HepG2 (cell line): ENCODE data around the gene PCDHGA1.
"Not testable (repeated sequence)": the region's sequence is repeated elsewhere in the genome, so short reads cannot be mapped to it uniquely, and the experiment has no call there.

Source experiments
- KLF9 ChIP-seq: IDR thresholded peaks from 2 replicates; pipeline ENCODE4 v1.6.1; 2016; ENCODE audit warnings: low read depth
- SNAPC2 ChIP-seq: sonication (generic); formaldehyde crosslinking; IDR thresholded peaks from 2 replicates; pipeline ENCODE4 v1.8.1; 2022; ENCODE audit warnings: mild to moderate bottlenecking, missing genetic modification reagents
- TF ChIP-seq, protein P1 (sequence below): sonication (generic); formaldehyde crosslinking; IDR thresholded peaks from 2 replicates; pipeline ENCODE4 v1.5.0; 2020; ENCODE audit warnings: mild to moderate bottlenecking, missing genetic modification reagents, moderate library complexity

DNA sequence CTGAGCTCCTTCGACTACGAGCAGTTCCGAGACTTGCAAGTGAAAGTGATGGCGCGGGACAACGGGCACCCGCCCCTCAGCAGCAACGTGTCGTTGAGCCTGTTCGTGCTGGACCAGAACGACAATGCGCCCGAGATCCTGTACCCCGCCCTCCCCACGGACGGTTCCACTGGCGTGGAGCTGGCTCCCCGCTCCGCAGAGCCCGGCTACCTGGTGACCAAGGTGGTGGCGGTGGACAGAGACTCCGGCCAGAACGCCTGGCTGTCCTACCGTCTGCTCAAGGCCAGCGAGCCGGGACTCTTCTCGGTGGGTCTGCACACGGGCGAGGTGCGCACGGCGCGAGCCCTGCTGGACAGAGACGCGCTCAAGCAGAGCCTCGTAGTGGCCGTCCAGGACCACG lies 102.0 kb downstream of the PCDHGA1 start:
- not testable (repeated sequence) for TF ChIP-seq KLF9, SNAPC2 (CRISPR knock-in tag)
- TF ChIP-seq, protein P1, sequence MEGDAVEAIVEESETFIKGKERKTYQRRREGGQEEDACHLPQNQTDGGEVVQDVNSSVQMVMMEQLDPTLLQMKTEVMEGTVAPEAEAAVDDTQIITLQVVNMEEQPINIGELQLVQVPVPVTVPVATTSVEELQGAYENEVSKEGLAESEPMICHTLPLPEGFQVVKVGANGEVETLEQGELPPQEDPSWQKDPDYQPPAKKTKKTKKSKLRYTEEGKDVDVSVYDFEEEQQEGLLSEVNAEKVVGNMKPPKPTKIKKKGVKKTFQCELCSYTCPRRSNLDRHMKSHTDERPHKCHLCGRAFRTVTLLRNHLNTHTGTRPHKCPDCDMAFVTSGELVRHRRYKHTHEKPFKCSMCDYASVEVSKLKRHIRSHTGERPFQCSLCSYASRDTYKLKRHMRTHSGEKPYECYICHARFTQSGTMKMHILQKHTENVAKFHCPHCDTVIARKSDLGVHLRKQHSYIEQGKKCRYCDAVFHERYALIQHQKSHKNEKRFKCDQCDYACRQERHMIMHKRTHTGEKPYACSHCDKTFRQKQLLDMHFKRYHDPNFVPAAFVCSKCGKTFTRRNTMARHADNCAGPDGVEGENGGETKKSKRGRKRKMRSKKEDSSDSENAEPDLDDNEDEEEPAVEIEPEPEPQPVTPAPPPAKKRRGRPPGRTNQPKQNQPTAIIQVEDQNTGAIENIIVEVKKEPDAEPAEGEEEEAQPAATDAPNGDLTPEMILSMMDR (CRISPR knock-in tag) = not testable (repeated sequence)
